ENCODE data around the gene NRBF2.

Gene NRBF2

GRCh38 chr10:63154546-63155387 lies 21.6 kb downstream of the NRBF2 start:
- no peak for TF ChIP-seq CTCF (IDR thresholded peaks at IDR 0.05; ENCODE audit: insufficient read depth, low read depth, low read length, missing control alignments)
- no peak overlapping the region for H3K4me3 ChIP-seq (ENCODE audit: low read depth, low read length)
- DNase-seq (ENCODE audit: low read depth): no peak

- no peak for DNase-seq (ENCODE audit: low read depth)
- no peak for TF ChIP-seq CTCF (IDR thresholded peaks at IDR 0.05; ENCODE audit: insufficient read depth, low read depth, low read length, missing control alignments)
- no peak overlapping the region for H3K4me3 ChIP-seq (ENCODE audit: low read depth, low read length)
Measured at GRCh38 chr10:63155388-63156020, 22.4 kb downstream of the NRBF2 start.

GRCh38 chr10:63156236-63156635 lies 23.1 kb downstream of the NRBF2 start:
- DNase-seq (ENCODE audit: low read depth): no peak
- TF ChIP-seq CTCF (IDR thresholded peaks at IDR 0.05; ENCODE audit: insufficient read depth, low read depth, low read length, missing control alignments): no peak
- H3K4me3 ChIP-seq (ENCODE audit: low read depth, low read length): no peak overlapping the region

- peak; percentile 93 for DNase-seq (ENCODE audit: low read depth)
Measured at GRCh38 chr10:63157845-63158624, 24.9 kb downstream of the NRBF2 start.

GRCh38 chr10:63161592-63161991 lies 28.5 kb downstream of the NRBF2 start:
- no peak for DNase-seq (ENCODE audit: low read depth)
- TF ChIP-seq CTCF (IDR thresholded peaks at IDR 0.05; ENCODE audit: insufficient read depth, low read depth, low read length, missing control alignments): no peak
- no peak overlapping the region for H3K4me3 ChIP-seq (ENCODE audit: low read depth, low read length)

More at GRCh38 chr10:63157845-63158624, 24.9 kb downstream of the NRBF2 start:
- peak; percentile 67 for TF ChIP-seq CTCF (IDR thresholded peaks at IDR 0.05; ENCODE audit: insufficient read depth, low read depth, low read length, missing control alignments)
- no peak overlapping the region for H3K4me3 ChIP-seq (ENCODE audit: low read depth, low read length)

GRCh38 chr10:63164166-63164623 lies 31.1 kb downstream of the NRBF2 start:
- no peak overlapping the region for H3K4me3 ChIP-seq (ENCODE audit: low read depth, low read length)
- no peak for DNase-seq (ENCODE audit: low read depth)
- no peak for TF ChIP-seq CTCF (IDR thresholded peaks at IDR 0.05; ENCODE audit: insufficient read depth, low read depth, low read length, missing control alignments)

Data from GM12865 (cell line).